GM12874 (cell line): ENCODE measurements around the gene LAMB1.

Experiments
- TF ChIP-seq, protein P1 (sequence below): IDR thresholded peaks from 2 replicates; pipeline ENCODE4 v1.5.1; 2011; ENCODE audit warnings: low read depth, mild to moderate bottlenecking, control low read depth, low read length, moderate library complexity; ENCODE audit not compliant: insufficient read depth

Gene LAMB1

GRCh38 chr7:107874111-107874510 lies 128.8 kb downstream of the LAMB1 start:
- TF ChIP-seq, protein P1, sequence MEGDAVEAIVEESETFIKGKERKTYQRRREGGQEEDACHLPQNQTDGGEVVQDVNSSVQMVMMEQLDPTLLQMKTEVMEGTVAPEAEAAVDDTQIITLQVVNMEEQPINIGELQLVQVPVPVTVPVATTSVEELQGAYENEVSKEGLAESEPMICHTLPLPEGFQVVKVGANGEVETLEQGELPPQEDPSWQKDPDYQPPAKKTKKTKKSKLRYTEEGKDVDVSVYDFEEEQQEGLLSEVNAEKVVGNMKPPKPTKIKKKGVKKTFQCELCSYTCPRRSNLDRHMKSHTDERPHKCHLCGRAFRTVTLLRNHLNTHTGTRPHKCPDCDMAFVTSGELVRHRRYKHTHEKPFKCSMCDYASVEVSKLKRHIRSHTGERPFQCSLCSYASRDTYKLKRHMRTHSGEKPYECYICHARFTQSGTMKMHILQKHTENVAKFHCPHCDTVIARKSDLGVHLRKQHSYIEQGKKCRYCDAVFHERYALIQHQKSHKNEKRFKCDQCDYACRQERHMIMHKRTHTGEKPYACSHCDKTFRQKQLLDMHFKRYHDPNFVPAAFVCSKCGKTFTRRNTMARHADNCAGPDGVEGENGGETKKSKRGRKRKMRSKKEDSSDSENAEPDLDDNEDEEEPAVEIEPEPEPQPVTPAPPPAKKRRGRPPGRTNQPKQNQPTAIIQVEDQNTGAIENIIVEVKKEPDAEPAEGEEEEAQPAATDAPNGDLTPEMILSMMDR: no peak
